HepG2 (cell line): Measurements from ENCODE around the gene PCSK6. TPM values are rescaled to one million over a fixed set of nuclear protein-coding genes. Genes with fewer than 3 reads are reported as not detected.
"Not testable (repeated sequence)": the region's sequence is repeated elsewhere in the genome, so short reads cannot be mapped to it uniquely, and the experiment has no call there.

Experiments
- CCDC6 ChIP-seq: sonication (generic); formaldehyde crosslinking; IDR thresholded peaks from 2 replicates; pipeline ENCODE4 v1.8.1; 2022; ENCODE audit warnings: mild to moderate bottlenecking, missing genetic modification reagents, moderate library complexity
- CREM ChIP-seq, 2 experiments: sonication (generic) in 1 of 2; formaldehyde crosslinking in 1 of 2; IDR thresholded peaks; 2 replicates each; pipeline versions ENCODE4 v1.4.0 to v1.6.1; 2016 to 2020; ENCODE audit warnings: antibody characterized with exemption in 1 of 2, mild to moderate bottlenecking in 1 of 2, missing genetic modification reagents in 1 of 2
- FOXK1 ChIP-seq: sonication (generic); formaldehyde crosslinking; IDR thresholded peaks from 2 replicates; pipeline ENCODE4 v1.4.0; 2020; ENCODE audit warnings: low read depth, missing genetic modification reagents, borderline replicate concordance
- FOXP1 ChIP-seq, 2 experiments: fragments of 450-650 bp in 1 of 2; IDR thresholded peaks; 2 replicates each; pipeline ENCODE4 v1.6.1; 2017 to 2018; ENCODE audit warnings: antibody characterized with exemption in 1 of 2
- GABPB1 ChIP-seq: IDR thresholded peaks from 2 replicates; pipeline ENCODE4 v1.6.1; 2016; ENCODE audit warnings: mild to moderate bottlenecking, missing genetic modification reagents, moderate library complexity, missing compliant biosample characterization
- NR2C2 ChIP-seq: sonication (generic); formaldehyde crosslinking; IDR thresholded peaks from 2 replicates; pipeline ENCODE4 v1.4.0; 2020; ENCODE audit warnings: missing genetic modification reagents, mild to moderate bottlenecking, moderate library complexity, borderline replicate concordance
- POGZ ChIP-seq: sonication (generic); formaldehyde crosslinking; IDR thresholded peaks from 2 replicates; pipeline ENCODE4 v1.4.0; 2020; ENCODE audit warnings: mild to moderate bottlenecking, missing genetic modification reagents
- SAP130 ChIP-seq: IDR thresholded peaks from 2 replicates; pipeline ENCODE4 v1.6.1; 2016; ENCODE audit warnings: low read depth
- ZBTB38 ChIP-seq: sonication (generic); formaldehyde crosslinking; IDR thresholded peaks from 2 replicates; pipeline ENCODE4 v1.5.1; 2020; ENCODE audit warnings: mild to moderate bottlenecking, missing genetic modification reagents
- ZNF687 ChIP-seq: sonication (generic); formaldehyde crosslinking; IDR thresholded peaks from 2 replicates; pipeline ENCODE4 v1.5.1; 2020; ENCODE audit warnings: mild to moderate bottlenecking, missing genetic modification reagents, moderate library complexity
- ZNF839 ChIP-seq: sonication (generic); formaldehyde crosslinking; IDR thresholded peaks from 2 replicates; pipeline ENCODE4 v1.4.0; 2020; ENCODE audit warnings: missing genetic modification reagents, mild to moderate bottlenecking, borderline replicate concordance
- polyA plus RNA-seq, 8 experiments: library from polyadenylated mRNA; depleted of rRNA in 3 of 8; stranded (reverse) in 7 of 8; unstranded in 1 of 8; fragments of >200 nt; fragmentation: Illumina TruSeq in 4 of 8; extraction: Trizol in 4 of 8; gene quantifications; 2 replicates each; pipeline versions ENCODE4 v1.2.1 to v1.2.3, GENCODE V29; 2011 to 2016; ENCODE audit warnings: low read depth in 4 of 8, missing spikeins in 1 of 8, mixed read lengths in 1 of 8; ENCODE audit not compliant: insufficient read depth in 1 of 8
- total RNA-seq, 5 experiments: library from RNA; depleted of rRNA; stranded (reverse); fragments of >200 nt; fragmentation: Illumina TruSeq; extraction: Trizol; gene quantifications; 2 replicates each; pipeline ENCODE4 v1.2.3, GENCODE V29; 2016; ENCODE audit warnings: low read depth in 1 of 5
- TF ChIP-seq, protein P1 (sequence below): sonication (generic); formaldehyde crosslinking; IDR thresholded peaks from 2 replicates; pipeline ENCODE4 v1.4.0; 2020; ENCODE audit warnings: missing genetic modification reagents, mild to moderate bottlenecking, borderline replicate concordance
- TF ChIP-seq, protein P2 (sequence below): sonication (generic); formaldehyde crosslinking; IDR thresholded peaks from 2 replicates; pipeline ENCODE4 v1.4.0; 2020; ENCODE audit warnings: missing genetic modification reagents
- TF ChIP-seq, protein P3 (sequence below): sonication (generic); formaldehyde crosslinking; IDR thresholded peaks from 2 replicates; pipeline ENCODE4 v1.4.0; 2020; ENCODE audit warnings: missing genetic modification reagents

Gene PCSK6
- total and polyA plus RNA-seq, 2 of the 13 experiments (the other 11 are each of a cell fraction or from before 2014, with no cell fraction given), result 56.5 to 155 TPM

DNA sequence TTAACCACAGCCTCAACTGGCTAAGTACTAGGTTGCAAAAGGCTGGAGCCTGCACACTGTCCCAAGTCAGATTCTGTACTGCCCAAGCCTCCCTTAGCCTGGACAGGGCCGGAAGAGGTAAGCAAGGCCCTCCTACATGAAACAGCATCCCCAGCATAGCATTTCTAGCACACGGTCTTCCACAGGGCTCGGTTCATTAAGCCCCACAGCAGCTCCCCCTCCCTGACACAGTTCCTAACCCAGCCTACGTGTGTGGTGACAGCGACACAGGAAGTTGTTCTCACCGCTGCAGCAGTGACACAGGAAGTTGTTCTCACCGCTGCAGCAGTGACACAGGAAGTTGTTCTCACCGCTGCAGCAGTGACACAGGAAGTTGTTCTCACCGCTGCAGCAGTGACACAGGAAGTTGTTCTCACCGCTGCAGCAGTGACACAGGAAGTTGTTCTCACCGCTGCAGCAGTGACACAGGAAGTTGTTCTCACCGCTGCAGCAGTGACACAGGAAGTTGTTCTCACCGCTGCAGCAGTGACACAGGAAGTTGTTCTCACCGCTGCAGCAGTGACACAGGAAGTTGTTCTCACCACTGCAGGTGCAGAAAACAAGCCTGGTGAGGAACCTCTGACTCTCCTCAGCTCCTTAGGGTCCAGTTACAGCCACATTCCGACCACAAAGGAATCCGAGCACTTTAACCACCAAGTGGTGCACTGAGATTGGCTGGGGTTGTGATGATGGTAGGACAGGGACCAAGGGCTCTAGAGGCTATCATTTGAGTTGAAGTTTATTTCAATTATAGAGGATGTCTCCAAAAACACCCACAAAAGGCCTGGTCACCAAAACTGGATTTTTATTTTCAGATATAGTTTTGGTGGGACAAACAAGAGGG is 155.4 kb downstream of the PCSK6 start (continued):
- peak; percentile 100 for TF ChIP-seq ZBTB38 (CRISPR knock-in tag)
- TF ChIP-seq CCDC6, result peak; percentile 39; the same call in 1 of the 2 replicates
- peak; percentile 70 for TF ChIP-seq ZNF687 (CRISPR knock-in tag)
- peak; percentile 72 for TF ChIP-seq SAP130 (CRISPR knock-in tag)
- peak; percentile 99 for TF ChIP-seq NR2C2
- TF ChIP-seq GABPB1 (CRISPR knock-in tag), result peak; percentile 93
- peak; percentile 72; the same call in 1 of the 2 replicates for TF ChIP-seq FOXK1
- TF ChIP-seq POGZ (CRISPR knock-in tag), result peak; percentile 64; the same call in 1 of the 2 replicates
- peak; percentile 84; the same call in 1 of the 2 replicates for TF ChIP-seq CREM (IDR thresholded peaks at IDR 0.05)
- TF ChIP-seq CREM (CRISPR knock-in tag; IDR thresholded peaks at IDR 0.05); FOXP1 (IDR thresholded peaks at IDR 0.05): not testable (repeated sequence)
- TF ChIP-seq FOXP1 (CRISPR knock-in tag; IDR thresholded peaks at IDR 0.05), result peak; percentile 30; the same call in 1 of the 2 replicates
- TF ChIP-seq, protein P1, sequence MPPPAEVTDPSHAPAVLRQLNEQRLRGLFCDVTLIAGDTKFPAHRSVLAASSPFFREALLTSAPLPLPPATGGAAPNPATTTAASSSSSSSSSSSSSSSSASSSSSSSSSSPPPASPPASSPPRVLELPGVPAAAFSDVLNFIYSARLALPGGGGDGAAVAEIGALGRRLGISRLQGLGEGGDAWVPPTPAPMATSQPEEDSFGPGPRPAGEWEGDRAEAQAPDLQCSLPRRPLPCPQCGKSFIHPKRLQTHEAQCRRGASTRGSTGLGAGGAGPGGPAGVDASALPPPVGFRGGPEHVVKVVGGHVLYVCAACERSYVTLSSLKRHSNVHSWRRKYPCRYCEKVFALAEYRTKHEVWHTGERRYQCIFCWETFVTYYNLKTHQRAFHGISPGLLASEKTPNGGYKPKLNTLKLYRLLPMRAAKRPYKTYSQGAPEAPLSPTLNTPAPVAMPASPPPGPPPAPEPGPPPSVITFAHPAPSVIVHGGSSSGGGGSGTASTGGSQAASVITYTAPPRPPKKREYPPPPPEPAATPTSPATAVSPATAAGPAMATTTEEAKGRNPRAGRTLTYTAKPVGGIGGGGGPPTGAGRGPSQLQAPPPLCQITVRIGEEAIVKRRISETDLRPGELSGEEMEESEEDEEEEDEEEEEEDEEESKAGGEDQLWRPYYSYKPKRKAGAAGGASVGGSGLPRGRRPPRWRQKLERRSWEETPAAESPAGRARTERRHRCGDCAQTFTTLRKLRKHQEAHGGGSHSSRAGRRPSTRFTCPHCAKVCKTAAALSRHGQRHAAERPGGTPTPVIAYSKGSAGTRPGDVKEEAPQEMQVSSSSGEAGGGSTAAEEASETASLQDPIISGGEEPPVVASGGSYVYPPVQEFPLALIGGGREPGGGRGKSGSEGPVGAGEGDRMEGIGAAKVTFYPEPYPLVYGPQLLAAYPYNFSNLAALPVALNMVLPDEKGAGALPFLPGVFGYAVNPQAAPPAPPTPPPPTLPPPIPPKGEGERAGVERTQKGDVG (CRISPR knock-in tag), result peak; percentile 71; the same call in 1 of the 2 replicates
- TF ChIP-seq, protein P2, sequence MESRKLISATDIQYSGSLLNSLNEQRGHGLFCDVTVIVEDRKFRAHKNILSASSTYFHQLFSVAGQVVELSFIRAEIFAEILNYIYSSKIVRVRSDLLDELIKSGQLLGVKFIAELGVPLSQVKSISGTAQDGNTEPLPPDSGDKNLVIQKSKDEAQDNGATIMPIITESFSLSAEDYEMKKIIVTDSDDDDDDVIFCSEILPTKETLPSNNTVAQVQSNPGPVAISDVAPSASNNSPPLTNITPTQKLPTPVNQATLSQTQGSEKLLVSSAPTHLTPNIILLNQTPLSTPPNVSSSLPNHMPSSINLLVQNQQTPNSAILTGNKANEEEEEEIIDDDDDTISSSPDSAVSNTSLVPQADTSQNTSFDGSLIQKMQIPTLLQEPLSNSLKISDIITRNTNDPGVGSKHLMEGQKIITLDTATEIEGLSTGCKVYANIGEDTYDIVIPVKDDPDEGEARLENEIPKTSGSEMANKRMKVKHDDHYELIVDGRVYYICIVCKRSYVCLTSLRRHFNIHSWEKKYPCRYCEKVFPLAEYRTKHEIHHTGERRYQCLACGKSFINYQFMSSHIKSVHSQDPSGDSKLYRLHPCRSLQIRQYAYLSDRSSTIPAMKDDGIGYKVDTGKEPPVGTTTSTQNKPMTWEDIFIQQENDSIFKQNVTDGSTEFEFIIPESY, result peak; percentile 95
- TF ChIP-seq ZNF839 (CRISPR knock-in tag), result 0 out of 2 replicates have a peak, but pooled peaks have one; percentile 62
- TF ChIP-seq, protein P3, sequence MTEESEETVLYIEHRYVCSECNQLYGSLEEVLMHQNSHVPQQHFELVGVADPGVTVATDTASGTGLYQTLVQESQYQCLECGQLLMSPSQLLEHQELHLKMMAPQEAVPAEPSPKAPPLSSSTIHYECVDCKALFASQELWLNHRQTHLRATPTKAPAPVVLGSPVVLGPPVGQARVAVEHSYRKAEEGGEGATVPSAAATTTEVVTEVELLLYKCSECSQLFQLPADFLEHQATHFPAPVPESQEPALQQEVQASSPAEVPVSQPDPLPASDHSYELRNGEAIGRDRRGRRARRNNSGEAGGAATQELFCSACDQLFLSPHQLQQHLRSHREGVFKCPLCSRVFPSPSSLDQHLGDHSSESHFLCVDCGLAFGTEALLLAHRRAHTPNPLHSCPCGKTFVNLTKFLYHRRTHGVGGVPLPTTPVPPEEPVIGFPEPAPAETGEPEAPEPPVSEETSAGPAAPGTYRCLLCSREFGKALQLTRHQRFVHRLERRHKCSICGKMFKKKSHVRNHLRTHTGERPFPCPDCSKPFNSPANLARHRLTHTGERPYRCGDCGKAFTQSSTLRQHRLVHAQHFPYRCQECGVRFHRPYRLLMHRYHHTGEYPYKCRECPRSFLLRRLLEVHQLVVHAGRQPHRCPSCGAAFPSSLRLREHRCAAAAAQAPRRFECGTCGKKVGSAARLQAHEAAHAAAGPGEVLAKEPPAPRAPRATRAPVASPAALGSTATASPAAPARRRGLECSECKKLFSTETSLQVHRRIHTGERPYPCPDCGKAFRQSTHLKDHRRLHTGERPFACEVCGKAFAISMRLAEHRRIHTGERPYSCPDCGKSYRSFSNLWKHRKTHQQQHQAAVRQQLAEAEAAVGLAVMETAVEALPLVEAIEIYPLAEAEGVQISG (CRISPR knock-in tag), result peak; percentile 59; the same call in 1 of the 2 replicates
